Fibroblast of peridontal ligament (primary cell): ENCODE data around the gene PLEKHH2.
"Not testable (repeated sequence)": the region's sequence is repeated elsewhere in the genome, so short reads cannot be mapped to it uniquely, and the experiment has no call there.

Experiments
- DNase-seq: peaks from one replicate; pipeline ENCODE4 v3.0.0-alpha.2; 2010; ENCODE audit errors: extremely low read depth

The PLEKHH2 gene

GRCh38 chr2:43717322-43717721 lies 80.3 kb downstream of the PLEKHH2 start:
- DNase-seq = no peak

DNA sequence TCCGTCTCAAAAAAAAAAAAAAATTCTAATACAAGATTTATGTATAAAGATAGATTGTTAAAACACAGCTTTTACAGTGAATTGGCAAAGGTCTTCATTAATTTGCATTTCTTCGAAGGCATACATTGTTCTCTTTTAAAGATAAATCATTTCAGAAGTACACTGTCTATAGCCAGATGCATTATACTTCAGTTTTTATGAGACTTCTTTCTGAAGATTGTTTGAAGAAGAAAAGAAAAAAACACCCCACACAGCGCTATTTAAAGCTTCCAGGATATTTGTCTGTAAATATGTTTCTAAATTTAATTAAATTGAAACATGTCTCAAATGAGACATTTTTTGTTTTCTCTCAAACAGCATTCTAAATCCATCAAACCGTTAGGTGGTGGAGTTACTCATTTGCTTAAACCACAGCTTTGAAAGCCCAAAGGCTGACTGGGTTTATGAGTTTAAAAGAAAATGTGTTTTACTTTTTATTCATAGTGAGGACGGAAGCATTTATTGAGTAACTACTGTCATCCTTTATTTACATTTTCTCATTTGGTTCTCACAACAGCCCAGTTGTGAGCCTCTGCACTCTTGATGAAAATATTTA lies 81.6 kb downstream of the PLEKHH2 start:
- DNase-seq = no peak

DNA sequence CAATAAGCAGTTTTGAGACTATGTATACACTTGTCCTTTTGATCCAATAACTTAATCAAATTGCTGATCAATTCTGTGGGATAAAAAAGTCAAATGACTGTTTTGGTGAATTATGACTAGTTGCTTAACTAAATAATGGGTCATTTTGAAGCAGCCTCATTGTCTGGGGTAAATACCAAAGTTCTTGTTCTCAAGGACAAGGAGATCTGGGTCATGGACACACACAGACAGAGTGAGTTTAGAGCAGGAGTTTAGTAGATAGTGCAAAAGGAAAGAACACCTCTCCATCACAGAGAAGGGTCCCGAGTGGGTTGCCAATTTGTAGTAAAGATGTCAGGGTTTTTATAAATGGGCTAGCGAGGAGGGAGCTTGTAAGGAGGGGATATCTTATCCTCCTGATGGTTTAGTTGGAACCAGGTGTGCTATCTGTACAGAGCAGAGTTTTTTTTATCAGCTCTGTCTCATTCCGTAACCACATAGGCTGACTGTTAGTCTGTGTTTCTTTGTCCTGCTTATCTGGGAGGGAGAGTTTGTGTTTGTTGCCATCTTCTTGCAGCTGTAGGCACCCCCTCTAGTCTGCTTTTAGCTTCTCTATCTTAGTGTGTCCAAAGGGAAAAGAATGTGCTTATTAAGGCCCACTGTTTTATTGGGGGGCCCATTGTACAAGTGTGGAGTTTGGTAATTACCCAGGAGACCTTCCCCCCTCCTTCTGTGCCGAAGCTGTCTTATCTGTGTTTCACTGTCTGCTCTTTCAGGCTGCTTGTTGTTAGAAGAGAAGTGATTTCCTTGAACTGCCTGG lies 87.9 kb downstream of the PLEKHH2 start:
- DNase-seq = no peak

DNA sequence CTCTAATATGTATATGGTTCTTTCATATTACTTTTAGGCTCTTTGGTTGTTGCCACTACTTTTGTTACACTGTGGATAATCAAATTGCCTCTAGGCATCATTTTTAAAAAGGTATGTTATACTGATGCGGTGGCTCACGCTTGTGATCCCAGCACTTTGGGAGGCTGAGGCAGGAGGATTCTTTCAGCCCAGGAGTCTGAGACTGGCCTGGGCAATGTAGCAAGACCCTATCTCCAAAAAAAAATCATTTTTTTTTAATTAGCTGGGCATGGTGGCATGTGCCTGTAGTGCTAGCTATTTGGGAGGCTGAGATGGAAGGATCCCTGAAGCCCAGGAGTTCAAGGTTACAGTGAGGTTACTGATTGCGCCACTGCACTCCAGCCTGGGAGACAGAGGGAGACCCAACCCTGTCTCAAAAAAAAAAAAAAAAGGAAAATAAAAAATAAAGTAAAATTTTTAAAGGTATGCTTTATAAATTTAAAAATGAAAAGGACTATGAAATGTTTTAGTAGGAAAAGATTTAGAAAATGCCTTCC lies 88.7 kb downstream of the PLEKHH2 start:
- no peak for DNase-seq

DNA sequence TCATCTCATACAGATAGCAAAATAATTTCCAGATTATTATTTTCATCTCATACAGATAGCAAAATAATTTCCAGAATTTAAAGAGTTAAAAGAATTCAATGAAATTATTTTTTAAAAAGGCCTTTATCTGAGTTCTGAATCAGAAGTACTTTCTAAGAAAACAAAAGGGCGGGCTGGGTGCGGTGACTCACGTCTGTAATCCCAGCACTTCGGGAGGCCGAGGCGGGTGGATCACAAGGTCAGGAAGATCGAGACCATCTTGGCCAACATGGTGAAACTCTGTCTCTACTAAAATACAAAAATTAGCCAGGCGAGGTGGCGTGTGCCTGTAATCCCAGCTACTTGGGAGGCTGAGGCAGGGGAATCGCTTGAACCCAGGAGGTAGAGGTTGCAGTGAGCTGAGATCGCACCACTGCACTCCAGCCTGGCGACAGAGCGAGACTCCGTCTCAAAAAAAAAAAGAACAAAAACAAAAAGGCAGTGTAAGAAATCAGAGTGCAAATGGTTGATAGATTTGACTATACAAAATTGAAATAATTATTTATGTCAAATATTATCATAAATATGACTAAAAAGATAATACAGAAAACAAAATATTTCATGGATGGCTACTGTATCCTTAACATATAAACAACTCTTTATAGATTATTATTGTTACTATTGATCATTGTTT lies 90.0 kb downstream of the PLEKHH2 start:
- not testable (repeated sequence) for DNase-seq

GRCh38 chr2:43727634-43728014 lies 90.6 kb downstream of the PLEKHH2 start:
- DNase-seq = no peak

DNA sequence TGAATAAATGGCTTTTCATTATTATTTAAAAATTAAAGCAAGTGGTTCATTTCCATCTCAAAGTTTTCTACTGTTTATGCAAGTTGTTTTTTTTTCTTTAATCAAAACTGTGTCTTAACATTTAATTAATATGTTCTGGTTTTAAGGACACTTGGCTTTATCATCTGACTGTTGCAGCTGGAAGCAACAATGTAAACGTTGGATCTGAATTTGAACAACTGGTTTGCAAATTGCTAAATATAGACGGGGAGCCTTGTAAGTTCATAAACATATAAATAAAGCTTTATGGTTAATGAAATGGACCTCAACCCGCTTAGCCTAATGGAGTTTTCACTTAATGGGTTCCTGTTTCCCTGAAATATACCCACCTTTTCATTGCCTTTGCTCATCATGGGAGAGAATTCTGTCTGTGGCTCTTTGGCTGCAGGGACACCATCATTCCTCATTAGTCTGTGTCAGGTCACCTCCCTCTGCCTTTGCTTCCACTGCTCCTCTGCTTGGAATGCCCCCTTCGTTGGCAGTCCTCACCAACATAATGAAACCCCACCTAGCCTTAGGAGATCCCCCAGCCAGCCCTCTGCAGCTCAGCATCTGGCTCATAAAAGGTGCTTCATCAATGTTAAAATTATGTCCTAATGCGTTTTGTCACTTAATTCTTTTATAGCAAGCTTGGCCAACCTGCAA lies 92.6 kb downstream of the PLEKHH2 start:
- no peak for DNase-seq

DNA sequence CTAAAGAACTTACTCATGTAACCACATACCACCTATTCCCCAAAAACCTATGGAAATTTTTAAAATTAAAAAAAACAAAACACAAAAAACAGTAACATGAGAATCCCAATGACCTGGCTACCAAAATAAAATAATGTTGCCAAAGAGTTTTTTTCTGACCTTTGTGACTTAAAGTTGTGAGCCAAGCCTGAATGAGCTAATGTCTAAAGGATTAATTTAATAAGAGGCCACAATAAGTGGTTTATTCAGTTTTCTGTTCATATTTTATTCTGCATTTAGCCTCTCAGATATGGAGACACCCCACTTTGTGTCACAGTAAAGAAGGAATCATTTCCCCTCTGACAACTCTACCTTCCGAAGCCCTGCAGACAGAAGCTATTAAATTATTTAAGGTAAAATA lies 94.2 kb downstream of the PLEKHH2 start:
- DNase-seq = no peak

GRCh38 chr2:43736637-43737036 lies 99.6 kb downstream of the PLEKHH2 start:
- no peak for DNase-seq

DNA sequence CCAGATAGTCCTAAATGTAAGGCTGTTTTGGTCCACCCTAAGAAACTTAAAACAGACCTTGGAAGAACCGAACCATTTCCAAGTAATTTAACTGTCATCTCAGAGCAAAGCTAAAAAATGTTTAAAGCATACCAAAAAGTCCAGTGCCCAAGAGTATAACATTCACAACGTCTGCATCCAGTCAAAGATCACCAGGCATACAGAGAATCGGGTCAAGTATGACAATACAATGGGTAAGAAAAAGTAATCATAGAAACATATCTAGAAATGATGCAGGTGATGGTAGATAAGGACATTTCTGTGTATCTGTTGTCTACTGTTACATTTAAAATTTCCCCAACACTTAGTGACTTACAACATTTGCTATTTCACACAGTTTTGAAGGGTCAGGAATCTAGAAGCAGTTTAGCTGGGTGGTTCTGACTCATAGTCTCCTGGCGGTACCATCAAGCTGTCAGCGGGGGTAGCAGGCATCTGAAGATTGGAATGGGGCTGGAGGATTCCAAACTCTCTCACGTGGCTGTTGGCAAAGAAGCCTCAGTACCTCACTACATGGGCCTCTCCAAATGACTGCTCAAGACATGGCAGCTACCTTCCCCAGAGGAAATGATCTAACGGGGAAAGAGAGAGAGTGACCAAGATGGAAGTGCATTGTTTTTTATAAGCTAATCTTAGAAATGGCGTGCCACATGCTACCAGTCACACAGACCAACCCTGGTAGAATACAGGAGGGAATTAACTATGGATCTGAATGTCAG lies 100.2 kb downstream of the PLEKHH2 start:
- DNase-seq = peak; percentile 53

- no peak for DNase-seq
Measured at GRCh38 chr2:43737855-43738254, 100.8 kb downstream of the PLEKHH2 start.

GRCh38 chr2:43738257-43738656 lies 101.2 kb downstream of the PLEKHH2 start:
- DNase-seq = no peak

DNA sequence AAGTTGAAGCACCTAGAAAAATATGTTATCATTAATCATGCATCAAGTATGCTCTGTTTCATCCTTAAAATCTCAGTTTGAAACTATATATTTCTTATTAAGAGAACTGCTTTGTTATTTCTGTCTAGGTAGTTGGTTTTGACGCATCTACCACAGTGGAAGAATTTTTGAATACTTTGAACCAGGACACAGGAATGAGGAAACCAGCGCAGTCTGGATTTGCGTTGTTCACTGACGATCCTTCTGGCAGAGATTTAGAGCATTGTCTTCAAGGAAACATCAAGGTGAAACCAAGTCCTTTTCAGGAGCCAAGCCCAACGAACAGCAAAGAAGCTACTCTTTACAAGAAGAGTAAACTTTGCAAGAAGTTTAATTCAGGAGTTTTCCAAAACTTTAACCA lies 106.6 kb downstream of the PLEKHH2 start:
- DNase-seq = no peak

DNA sequence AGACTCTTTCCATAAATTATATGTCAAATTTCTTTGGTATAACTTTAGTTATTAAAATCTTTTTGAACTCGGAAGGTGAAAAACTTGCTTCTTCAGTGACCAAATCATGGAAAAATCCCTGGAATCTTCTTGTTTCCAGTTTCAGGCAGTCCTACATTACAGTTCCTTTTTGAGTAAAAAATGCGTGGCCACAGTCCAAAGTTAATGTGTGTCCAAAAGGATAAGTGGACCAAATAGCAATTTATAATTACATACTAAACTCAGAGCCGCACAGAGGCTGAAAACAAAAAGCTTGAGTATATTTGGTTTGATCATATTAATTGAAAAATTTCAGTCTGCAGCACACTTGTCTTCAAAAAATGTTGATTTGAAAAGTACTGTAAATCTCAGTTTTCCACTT lies 108.4 kb downstream of the PLEKHH2 start:
- DNase-seq = peak; percentile 67

- DNase-seq = no peak
Measured at GRCh38 chr2:43748333-43748732, 111.3 kb downstream of the PLEKHH2 start.

DNA sequence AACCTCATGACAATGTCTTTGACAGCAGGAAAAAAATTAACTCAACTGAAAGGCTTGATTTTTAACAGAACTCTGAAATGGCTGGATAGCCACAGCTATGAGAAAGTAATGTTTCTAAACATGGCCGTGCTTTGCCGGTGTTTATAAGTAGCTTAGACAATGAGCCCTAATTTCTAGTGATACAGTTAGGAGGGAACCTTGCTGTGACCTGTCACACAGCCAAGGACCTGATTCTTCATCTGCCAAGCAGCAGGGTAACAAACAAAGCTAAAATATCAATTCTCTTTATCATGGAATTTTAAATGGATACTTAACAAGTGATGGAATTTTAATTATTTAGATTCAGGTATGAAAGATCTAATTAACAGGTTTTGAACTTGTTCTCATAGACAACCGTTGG lies 112.5 kb downstream of the PLEKHH2 start:
- no peak for DNase-seq

DNA sequence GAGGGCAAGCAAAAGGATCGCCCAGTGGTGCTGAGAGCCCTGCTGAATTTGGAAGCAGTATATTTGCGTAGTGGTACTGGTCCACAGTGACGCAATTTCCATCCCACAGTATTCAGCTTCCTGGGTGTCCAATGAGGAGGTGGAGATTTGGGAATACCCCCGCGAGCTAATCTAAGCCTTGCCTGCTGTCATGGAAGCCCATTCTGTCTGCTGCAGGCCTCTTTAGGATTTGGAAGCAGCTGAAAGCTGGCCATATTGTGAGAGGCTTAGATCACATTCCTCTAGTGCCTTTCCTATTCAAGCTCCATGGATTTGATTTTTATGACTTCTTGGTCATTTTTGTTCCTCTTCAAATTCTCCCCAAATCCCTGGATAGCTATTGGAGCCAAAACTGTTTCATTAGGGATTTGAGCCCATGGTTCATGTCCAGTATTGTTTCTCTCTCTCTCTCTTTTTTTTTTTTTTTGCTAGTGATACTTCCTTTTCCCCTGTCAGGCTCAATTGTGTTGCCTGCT lies 114.5 kb downstream of the PLEKHH2 start:
- no peak for DNase-seq

DNA sequence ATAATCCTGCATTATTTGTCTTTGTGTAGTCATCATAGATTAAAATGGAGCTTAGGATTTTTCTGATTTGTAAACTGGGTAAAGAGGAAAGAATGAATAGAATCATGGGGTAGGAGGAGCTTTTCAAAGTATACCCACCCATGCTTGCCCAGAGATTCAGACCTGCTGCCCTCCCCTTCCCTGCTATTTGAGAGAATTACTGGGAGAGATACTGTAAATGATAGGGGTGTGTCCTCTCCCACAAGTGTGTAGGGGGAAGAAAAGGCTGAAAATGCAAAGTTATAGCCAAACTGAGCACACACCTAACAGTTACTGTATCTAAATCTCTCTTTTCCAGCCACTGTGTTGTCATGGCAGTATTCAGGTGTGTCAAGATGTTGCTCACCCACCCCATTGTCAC lies 115.2 kb downstream of the PLEKHH2 start:
- no peak for DNase-seq

DNA sequence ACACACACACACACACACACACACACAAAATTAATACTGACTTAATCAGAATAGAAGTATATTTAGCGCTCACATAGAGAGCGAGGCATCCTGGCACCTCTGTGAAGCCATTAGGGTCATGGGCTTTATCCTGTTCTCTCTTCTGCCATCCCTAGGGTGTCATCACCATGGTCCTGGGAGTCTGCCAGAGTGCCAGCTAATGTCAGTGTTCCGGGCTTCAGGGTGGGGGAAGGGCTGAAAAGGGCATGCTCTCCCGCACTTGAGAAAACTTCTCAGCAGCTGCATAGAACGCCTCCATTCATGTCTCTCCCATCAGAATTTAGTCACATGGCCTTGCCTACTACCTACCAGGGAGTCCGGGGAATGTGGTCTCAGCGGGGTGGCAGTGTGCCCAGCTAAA lies 117.1 kb downstream of the PLEKHH2 start:
- DNase-seq = no peak

DNA sequence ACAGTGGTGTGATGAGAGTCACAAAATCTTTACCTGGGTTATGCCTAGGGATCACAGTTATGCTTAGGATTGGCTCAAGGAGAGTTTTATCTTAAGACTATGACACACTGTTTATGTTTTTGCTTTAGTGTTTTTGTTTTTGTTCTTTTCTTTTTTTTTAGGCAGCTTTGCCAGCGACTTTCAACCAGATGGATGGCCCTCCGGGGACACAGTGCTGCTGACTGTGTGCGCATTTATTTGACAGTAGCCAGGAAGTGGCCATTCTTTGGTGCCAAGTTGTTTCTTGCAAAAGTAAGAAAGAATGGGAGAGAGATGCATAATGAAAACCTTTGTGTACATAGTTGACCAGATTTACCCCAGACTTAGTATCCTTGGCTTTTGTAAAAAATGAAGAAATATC lies 121.7 kb downstream of the PLEKHH2 start:
- no peak for DNase-seq

DNA sequence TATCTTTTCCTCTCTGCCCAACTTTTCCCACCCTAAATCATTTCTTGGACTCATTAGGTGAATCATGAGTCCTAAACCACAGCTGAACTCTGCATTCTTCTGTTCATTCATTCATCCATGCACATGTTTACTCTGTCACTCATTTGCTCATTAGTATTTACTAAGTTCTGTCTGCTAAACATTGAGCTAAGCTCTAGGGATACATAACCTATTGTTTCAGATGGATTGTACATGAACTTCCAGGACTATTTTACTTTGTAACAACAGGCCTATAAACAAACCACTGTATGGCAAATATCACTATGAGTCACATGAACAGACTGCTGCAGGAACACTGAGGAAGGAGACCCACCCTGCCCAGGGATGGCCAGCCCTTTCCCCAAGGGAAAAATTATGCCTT lies 122.1 kb downstream of the PLEKHH2 start:
- peak; percentile 60 for DNase-seq
